Measurements from ENCODE around the gene KCND3.

Gene KCND3

DNA sequence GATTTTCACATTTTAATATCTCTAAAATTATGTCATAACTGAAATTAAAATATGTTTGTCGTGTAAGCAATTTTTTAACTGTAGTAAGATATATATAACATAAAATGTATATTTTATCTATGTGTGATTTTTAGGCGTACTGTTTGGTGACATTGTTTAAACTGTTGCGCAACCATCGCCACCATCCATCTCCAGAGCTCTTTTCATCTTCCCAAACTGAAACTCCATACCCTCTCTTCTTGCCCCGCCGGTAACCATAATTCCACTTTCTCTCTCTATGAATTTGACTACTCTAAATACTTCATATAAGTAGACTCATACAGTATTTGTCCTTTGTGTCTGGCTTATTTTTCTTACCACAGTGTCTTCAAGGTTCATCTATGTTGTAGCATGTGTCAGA is 167.3 kb downstream of the KCND3 start:
- ATAC-seq = no peak

DNA sequence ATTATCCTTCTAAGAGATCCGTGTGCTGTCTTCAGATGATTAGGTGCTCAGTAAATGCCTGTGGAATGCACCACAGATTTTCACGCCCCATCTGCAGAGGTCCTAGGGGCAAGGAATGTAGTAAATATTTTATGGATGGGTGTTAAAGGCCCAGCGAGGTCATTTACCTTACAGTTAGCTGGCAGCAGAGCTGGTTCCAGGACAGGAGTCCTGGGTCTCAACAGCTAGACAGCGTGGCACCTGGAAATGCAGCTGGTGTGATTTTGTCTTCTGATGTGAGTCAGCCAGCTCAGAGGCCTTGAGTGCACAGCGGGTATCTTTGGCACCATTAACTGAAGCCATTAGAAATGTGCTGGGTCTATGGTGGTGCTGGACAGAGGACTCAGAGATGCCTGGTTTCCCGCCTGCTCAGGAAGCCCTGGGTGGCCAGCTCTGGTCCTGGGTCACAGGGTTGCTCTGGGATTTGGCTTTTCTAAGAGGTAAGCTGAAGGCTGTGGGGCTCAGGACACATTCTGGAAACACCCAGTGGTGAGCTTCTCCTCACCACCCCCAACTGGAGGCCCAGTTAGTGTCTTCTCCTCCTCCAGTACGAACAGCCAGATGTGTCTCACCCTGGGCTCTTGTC is 168.2 kb downstream of the KCND3 start:
- TF ChIP-seq OSR1 (CRISPR knock-in tag; IDR thresholded peaks at IDR 0.05) = no peak
- TF ChIP-seq PPARA (CRISPR knock-in tag; IDR thresholded peaks at IDR 0.05; ENCODE audit: borderline replicate concordance) = no peak
- TF ChIP-seq GLIS3 (CRISPR knock-in tag; IDR thresholded peaks at IDR 0.05) = no peak
- TF ChIP-seq TCF4 (CRISPR knock-in tag; IDR thresholded peaks at IDR 0.05; ENCODE audit: borderline replicate concordance) = no peak
- TF ChIP-seq, protein P1, sequence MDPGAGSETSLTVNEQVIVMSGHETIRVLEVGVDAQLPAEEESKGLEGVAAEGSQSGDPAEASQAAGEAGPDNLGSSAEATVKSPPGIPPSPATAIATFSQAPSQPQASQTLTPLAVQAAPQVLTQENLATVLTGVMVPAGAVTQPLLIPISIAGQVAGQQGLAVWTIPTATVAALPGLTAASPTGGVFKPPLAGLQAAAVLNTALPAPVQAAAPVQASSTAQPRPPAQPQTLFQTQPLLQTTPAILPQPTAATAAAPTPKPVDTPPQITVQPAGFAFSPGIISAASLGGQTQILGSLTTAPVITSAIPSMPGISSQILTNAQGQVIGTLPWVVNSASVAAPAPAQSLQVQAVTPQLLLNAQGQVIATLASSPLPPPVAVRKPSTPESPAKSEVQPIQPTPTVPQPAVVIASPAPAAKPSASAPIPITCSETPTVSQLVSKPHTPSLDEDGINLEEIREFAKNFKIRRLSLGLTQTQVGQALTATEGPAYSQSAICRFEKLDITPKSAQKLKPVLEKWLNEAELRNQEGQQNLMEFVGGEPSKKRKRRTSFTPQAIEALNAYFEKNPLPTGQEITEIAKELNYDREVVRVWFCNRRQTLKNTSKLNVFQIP (CRISPR knock-in tag; IDR thresholded peaks at IDR 0.05; ENCODE audit: borderline replicate concordance, low read depth) = no peak
- TF ChIP-seq BACH2 (CRISPR knock-in tag; IDR thresholded peaks at IDR 0.05; ENCODE audit: borderline replicate concordance) = no peak
- no peak for TF ChIP-seq ESRRG (CRISPR knock-in tag; IDR thresholded peaks at IDR 0.05)
- no peak for TF ChIP-seq ZFP3 (CRISPR knock-in tag; IDR thresholded peaks at IDR 0.05)
- TF ChIP-seq ZNF565 (CRISPR knock-in tag; conservative IDR thresholded peaks at IDR 0.05; ENCODE audit: low read depth) = no peak
- TF ChIP-seq ZFP30 (CRISPR knock-in tag; IDR thresholded peaks at IDR 0.05) = no peak
- TF ChIP-seq CSDC2 (CRISPR knock-in tag; IDR thresholded peaks at IDR 0.05) = no peak
- TF ChIP-seq TSHZ2 (CRISPR knock-in tag; IDR thresholded peaks at IDR 0.05) = no peak
- no peak for TF ChIP-seq ZNF70 (CRISPR knock-in tag; IDR thresholded peaks at IDR 0.05)
- no peak for ATAC-seq

More for the DNA sequence above, 167.3 kb downstream of the KCND3 start:
- TF ChIP-seq ESRRG (CRISPR knock-in tag; IDR thresholded peaks at IDR 0.05) (no peak), ZNF8 (CRISPR knock-in tag; IDR thresholded peaks at IDR 0.05) (no peak), ISL1 (CRISPR knock-in tag; IDR thresholded peaks at IDR 0.05) (no peak), ZC3H10 (CRISPR knock-in tag; IDR thresholded peaks at IDR 0.05) (no peak), TCF4 (CRISPR knock-in tag; IDR thresholded peaks at IDR 0.05; ENCODE audit: borderline replicate concordance) (no peak), TSHZ2 (CRISPR knock-in tag; IDR thresholded peaks at IDR 0.05) (no peak), RARB (CRISPR knock-in tag; IDR thresholded peaks at IDR 0.05) (no peak), ZNF70 (CRISPR knock-in tag; IDR thresholded peaks at IDR 0.05) (no peak), CSDC2 (CRISPR knock-in tag; IDR thresholded peaks at IDR 0.05) (no peak), BACH2 (CRISPR knock-in tag; IDR thresholded peaks at IDR 0.05; ENCODE audit: borderline replicate concordance) (no peak), SNAI2 (CRISPR knock-in tag; IDR thresholded peaks at IDR 0.05) (no peak)
- TF ChIP-seq, protein P2, sequence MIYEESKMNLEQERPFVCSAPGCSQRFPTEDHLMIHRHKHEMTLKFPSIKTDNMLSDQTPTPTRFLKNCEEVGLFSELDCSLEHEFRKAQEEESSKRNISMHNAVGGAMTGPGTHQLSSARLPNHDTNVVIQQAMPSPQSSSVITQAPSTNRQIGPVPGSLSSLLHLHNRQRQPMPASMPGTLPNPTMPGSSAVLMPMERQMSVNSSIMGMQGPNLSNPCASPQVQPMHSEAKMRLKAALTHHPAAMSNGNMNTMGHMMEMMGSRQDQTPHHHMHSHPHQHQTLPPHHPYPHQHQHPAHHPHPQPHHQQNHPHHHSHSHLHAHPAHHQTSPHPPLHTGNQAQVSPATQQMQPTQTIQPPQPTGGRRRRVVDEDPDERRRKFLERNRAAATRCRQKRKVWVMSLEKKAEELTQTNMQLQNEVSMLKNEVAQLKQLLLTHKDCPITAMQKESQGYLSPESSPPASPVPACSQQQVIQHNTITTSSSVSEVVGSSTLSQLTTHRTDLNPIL (CRISPR knock-in tag; IDR thresholded peaks at IDR 0.05; ENCODE audit: low read depth) = no peak
- TF ChIP-seq, protein P3, sequence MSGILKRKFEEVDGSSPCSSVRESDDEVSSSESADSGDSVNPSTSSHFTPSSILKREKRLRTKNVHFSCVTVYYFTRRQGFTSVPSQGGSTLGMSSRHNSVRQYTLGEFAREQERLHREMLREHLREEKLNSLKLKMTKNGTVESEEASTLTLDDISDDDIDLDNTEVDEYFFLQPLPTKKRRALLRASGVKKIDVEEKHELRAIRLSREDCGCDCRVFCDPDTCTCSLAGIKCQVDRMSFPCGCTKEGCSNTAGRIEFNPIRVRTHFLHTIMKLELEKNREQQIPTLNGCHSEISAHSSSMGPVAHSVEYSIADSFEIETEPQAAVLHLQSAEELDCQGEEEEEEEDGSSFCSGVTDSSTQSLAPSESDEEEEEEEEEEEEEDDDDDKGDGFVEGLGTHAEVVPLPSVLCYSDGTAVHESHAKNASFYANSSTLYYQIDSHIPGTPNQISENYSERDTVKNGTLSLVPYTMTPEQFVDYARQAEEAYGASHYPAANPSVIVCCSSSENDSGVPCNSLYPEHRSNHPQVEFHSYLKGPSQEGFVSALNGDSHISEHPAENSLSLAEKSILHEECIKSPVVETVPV (CRISPR knock-in tag; IDR thresholded peaks at IDR 0.05) = no peak
- TF ChIP-seq, protein P1 (CRISPR knock-in tag; IDR thresholded peaks at IDR 0.05; ENCODE audit: borderline replicate concordance, low read depth) = no peak

All from SK-N-SH treated with all-trans-retinoic acid at 6 μM for 48 hours (cell line).